ENCODE measurements around the gene GAL3ST2. TPM values are rescaled to one million over a fixed set of nuclear protein-coding genes. Genes with fewer than 3 reads are reported as not detected.

The GAL3ST2 gene
- total RNA-seq, 1 donor from 2014 or later, result 0.55 TPM

Other genes starting within 250 kb of the GAL3ST2 start
- 95.8 TPM for gene BOK, start 218.1 kb upstream of the GAL3ST2 start, total RNA-seq
- gene THAP4, start 139.7 kb upstream of the GAL3ST2 start, total RNA-seq, result 29.1 TPM
- gene ATG4B, start 139.1 kb upstream of the GAL3ST2 start, total RNA-seq, result 41.5 TPM
- gene DTYMK, start 90.0 kb upstream of the GAL3ST2 start, total RNA-seq, result 11.5 TPM
- gene ING5, start 74.8 kb upstream of the GAL3ST2 start, total RNA-seq, result 20.7 TPM
- gene D2HGDH, start 42.2 kb upstream of the GAL3ST2 start, total RNA-seq, result 45.5 TPM
- gene NEU4, start 32.4 kb downstream of the GAL3ST2 start, total RNA-seq, result 109 TPM
- gene PDCD1, start 82.1 kb downstream of the GAL3ST2 start, total RNA-seq, result 0.18 TPM
- not detected for gene RTP5, start 92.9 kb downstream of the GAL3ST2 start, total RNA-seq

Data from left lobe of liver (tissue), 1 donor.